Esophagus squamous epithelium (tissue), 4 donors: Measurements from ENCODE around the gene MAPK8IP1.

ENCODE experiments used
- CTCF ChIP-seq, 6 experiments: fragments of 450-650 bp in 4 of 6; fragments of 200-600 bp in 2 of 6; sonication (generic) in 2 of 6; IDR thresholded peaks; one replicate each; pipeline ENCODE4 v1.5.1; 2016 to 2019; ENCODE audit warnings: antibody characterized with exemption in 6 of 6, mild to moderate bottlenecking in 4 of 6, moderate library complexity in 4 of 6
- POLR2A ChIP-seq, 4 donors: fragments of 450-650 bp; IDR thresholded peaks; one replicate each; pipeline ENCODE4 v1.6.1; 2017; ENCODE audit warnings: antibody characterized with exemption in 4 of 4, mild to moderate bottlenecking in 4 of 4, moderate library complexity in 3 of 4

GRCh38 chr11:45846174-45846675, 39.2 kb upstream of the MAPK8IP1 start:
- TF ChIP-seq CTCF (IDR thresholded peaks at IDR 0.05) (no peak), POLR2A (IDR thresholded peaks at IDR 0.05) (no peak)
